HG03442 (cell line): Measurements from ENCODE around the gene FNIP2.

Source experiments
- ATAC-seq: cut with Tn5 transposase; IDR thresholded peaks from one replicate; pipeline ENCODE4 v1.9.1; 2021; ENCODE audit warnings: mild to moderate bottlenecking, moderate library complexity; ENCODE audit not compliant: unreplicated experiment

FNIP2 gene

DNA sequence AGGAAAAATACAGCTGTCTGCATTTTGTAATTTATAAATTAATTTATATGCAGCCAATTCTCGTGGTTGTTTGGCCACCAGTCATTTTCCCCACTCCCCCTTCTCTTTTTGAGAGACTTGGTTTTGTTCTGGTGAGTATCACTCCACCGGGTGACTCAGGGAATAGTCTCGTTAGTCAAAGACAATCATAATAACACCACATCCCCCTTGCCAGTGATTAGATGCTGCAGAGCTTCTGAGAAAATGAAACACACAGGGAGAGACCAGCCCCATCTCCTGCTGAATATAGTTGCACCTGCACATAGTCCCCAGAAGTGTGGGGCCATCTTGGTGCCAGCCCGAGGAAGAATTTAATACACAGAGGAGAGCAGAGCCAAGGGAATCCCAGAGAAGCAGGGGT is 8.0 kb upstream of the FNIP2 start:
- ATAC-seq: no peak

DNA sequence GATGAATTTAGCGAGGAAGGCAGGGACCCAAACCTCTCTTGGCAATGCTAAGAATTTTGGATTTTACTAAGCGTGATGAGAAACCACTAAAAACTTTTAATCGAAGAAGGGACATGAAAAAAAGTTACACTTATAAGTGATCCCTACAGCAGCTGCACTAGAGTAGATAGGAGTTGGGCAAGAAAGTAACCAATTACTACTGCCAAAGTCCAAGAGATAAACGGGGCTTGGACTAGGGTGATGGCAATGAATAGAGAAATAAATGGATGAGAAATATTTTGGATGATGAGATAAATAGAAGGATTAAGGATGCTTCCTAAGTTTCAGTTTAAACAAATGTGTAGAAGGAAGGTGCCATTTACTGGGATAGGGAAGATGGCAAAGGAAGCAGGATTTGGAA is 6.3 kb upstream of the FNIP2 start:
- no peak for ATAC-seq

DNA sequence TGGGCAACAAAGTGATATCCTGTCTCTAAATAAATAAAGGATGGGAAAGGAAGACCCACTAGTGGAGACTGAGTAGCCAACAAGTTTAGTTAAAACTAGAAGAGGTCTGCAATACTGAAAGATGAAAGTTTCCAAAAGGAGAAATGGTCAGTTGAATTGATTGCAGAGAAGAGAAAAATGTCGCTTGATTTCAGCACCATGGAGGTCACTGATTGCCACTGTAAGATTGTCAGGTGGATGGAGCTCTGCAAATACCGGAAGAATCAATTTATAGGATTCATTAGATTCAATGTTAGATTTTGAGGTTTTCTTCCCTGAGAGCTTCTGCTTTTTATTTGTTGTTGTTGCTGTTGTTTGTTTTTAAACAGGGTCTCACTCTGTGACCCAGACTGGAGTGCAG is 5.4 kb upstream of the FNIP2 start:
- ATAC-seq: no peak

DNA sequence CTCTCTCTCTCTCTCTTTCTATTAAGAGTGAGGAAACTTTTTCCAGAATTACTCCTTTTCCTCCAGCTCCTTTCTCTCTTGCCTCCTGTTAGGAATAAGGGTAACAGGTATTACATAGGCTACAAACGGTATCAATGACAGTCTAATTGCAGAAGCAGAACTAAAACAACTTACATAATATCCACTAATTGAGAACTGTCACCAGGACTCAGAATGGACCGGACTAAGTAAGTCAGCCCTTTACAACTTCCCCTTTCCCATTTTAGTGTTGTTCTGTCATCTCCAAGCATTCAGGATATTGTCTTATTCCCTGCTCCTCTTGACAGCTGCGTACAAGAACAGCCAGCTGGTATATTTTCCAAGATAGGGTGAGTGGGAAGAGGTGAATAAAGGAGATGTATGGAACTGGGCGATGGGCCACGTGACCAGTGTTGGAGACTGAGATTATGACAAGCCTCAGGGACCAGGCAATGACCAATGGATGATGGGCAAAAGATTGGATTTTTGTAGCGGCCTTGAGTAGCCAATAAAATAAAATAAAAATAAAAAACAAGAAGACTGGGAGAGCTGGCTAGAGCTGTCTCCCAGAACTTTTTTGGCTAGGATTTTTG is 2.3 kb upstream of the FNIP2 start:
- no peak for ATAC-seq

DNA sequence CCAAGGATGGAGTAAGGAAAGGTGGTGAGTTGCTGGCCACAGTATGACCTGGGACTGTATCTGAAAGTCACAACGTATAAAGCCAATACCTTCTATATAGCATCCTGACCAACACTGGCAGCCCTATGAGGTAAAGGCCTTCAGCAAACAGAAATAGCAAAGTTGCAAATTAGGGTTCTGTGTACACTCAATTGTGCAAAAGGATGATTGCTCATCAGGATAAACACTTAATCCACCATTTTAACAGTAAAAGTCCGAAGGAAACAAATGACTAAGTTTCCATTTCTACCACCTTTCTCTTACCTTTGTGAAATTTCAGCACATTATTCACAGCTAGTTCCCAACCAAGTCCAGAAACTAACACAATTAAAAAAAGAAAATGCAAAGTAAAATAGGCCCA is 1.4 kb upstream of the FNIP2 start:
- ATAC-seq: no peak

DNA sequence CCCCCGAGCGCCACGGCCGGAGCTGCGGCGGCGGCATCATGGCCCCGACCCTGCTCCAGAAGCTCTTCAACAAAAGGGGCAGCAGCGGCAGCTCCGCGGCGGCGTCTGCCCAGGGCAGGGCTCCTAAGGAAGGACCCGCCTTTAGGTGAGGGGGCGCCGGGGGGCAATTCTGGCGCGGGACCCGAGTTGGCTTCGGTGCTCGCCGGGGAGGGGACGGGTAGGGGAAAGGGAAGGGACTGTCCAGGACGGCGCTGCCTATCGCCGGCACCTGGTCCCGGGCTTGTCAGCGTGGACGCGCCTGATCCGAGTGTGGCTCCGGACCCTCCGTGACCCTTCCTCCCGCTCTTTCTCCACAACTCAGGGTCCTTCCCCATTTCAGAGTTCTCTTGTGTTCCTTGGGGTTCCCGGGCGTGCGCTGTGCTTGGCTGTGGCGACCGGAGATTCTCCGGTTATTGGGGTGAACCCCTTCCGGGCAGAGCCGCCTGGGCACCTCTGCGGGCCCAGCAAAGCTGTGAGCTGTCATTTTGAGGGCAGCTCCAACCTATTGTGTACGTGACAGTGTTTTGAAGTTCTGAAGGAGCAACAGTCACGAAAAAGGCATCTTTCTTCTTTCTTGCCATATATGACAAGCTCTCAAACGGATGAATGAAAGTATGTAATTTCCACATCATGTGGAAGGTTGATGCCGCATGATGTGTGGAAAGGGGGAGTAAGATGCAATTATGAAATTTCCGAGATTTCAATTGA is 522 bp downstream of the FNIP2 start:
- ATAC-seq: peak; percentile 29

DNA sequence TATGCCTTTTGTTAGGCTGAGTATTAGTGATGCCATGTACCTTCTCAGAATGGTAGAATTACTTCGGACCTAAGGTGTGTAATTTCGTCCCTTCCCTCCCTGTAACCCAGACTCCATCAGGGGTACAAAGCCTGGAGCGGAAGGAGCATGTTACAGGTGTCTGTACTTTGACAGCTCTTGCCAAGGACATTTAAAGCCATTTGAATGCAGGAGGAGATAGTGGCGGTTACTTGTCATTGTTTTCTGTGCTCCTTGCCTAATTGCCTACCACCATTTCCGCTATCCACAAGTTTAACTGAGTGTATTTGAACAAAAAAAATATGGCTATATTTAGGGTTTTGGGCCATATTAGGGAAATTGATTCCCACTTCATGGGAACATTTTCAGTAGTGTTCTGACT is 1.8 kb downstream of the FNIP2 start:
- ATAC-seq: no peak

DNA sequence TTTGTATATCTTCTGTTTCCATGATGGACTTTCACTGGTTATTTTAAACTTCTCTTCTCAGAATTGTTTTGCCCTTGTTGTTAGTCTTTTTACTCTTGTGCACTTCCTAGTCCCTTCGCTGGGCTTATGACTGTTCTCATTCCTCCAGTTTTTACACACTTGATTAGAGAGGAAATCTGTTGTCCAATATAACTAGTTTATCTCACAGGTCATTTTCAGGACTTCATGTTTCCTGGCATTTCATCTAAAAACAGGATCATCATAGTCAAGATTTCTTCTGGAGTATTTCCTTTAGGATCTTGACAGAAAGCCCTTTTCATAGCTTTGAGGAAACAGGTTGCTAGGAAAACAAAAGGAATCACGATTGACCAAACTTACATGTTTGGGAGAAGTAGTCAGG is 3.0 kb downstream of the FNIP2 start:
- ATAC-seq: no peak

DNA sequence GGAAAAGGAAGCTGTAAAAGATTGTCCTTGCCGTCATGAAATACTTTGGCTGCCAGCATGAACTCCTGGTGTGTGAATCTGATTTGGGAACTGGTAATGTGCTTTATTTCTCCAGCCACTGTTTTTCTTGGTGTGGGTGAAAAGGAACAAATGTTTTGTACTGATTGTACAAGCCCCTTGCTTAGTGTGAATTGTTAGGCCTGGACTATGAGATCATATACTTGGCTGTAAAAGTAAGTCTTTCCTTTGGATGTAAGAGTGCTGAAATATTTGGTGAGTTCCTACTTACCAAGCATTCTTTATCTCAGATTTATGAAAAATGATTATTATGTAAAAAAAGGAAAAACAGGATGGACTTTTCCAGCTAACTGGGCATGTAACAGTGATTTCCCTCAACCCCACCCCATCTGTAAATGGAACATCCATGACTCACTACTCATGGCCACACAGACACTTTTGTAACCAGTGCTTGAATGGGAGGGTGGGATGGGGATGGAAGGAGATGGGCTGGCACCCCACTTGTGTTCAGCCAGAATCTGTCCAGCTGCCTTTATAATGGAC is 6.3 kb downstream of the FNIP2 start:
- no peak for ATAC-seq

DNA sequence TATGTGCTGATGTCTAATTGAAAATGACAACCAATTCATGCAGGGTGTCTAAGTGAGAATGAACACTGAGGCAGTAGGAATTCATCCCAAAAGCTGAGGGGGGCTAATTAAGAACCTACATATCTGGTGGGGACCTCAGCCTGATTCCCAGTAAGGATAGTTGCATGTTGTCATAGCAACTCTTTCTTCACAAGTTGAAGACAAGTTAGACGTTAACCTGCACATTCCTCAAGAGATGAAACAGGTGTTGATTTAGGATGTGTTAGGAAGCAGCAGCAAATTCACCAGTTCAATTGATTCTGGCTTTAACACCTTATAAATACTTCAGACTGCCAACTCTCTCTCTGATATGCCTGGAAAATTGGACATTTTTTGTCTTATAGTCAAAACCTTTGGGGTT is 7.3 kb downstream of the FNIP2 start:
- no peak for ATAC-seq

DNA sequence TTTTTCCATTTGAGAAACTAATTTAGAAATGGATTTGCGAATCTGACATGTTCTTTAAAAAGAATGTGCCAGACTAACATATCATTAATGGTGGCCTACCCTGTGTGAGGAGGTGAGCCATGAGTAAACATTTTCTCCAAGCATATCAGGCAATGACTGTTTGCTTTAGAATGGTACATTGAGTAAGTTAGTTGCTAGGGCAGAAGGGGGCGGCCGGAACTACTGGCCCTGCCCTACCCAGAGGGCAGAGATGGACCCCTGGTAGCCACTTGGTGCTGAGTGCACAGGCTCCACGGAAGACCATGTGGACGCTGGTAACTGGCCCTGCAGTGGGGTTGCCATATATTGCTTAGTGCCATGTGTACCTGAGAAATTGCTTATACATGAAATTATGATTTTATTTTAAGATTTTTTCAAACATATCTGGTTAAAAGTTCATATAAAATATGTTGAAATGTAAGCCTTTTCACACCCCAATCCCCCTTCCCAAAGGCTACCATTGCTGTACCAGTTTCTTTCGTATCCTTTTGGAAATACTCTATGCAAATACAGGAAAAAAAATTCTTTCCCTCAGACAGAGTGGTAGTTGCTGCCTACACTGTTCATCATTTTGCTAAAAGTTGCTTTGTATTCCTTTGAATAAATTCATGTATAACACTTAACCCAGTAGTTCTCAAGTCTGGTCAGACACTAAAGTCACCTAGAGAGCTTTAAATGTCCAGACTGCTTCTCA is 8.8 kb downstream of the FNIP2 start:
- peak; percentile 10 for ATAC-seq

DNA sequence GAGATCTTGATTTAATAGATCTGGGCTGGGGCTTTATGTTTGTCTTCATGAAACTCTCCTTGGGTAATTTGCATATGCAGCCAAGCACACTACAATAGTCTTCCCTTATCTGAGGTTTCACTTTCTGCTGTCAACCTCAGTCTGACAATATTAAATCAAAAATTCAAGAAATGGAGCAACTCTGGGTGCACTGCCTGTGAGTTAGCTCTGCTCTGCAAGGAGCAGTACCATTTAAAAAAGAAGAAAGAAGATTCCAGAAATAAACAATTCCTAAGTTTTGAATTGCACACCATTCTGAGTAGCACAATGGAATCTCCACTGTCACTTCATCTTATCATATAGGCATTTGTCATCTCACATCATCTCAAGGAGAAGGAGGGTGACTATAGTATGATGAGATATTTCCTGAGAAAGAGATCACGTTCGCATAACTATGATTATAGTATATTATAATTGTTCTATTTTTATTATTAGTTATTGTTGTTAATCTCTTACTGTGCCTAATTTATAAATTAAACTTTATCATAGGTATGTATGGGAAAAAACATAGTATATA is 9.4 kb downstream of the FNIP2 start:
- ATAC-seq: peak; percentile 95

DNA sequence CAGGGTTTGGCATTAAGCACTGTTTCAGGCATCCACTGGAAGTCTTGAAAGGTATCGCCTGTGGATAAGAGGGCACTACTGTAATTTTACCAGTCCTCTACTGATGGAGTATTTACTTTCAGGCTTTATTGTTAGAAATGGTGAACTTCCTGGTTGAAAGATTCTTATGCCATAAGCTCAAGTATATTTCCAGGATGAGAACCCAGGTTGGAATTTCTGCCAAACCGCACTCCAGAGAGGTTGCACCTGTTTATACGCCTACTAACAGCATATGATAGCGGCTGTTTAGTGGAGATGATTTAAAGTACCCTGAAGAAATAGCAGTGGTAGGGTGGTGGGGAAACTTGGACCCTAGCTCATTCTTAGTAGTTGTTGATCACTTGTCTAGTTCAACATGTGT is 9.9 kb downstream of the FNIP2 start:
- no peak for ATAC-seq

DNA sequence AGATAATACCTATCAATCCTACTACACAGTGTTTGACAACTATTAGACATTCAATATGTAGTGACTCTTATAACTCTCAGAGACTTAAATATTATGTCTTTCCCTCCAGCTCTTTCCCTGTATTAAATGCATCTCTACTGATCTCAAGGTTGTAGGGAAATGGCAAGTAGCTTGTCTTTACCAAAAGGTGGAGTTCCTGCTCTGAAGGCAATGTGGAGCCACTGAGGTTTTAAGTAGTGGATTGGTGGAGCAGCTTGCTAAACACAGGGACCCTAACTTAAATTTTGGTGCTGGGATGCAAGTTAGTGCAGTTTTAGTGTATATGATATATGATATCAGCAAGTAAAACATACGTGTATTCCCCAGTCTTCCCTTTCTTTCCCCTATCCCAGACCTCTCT is 13.1 kb downstream of the FNIP2 start:
- no peak for ATAC-seq

DNA sequence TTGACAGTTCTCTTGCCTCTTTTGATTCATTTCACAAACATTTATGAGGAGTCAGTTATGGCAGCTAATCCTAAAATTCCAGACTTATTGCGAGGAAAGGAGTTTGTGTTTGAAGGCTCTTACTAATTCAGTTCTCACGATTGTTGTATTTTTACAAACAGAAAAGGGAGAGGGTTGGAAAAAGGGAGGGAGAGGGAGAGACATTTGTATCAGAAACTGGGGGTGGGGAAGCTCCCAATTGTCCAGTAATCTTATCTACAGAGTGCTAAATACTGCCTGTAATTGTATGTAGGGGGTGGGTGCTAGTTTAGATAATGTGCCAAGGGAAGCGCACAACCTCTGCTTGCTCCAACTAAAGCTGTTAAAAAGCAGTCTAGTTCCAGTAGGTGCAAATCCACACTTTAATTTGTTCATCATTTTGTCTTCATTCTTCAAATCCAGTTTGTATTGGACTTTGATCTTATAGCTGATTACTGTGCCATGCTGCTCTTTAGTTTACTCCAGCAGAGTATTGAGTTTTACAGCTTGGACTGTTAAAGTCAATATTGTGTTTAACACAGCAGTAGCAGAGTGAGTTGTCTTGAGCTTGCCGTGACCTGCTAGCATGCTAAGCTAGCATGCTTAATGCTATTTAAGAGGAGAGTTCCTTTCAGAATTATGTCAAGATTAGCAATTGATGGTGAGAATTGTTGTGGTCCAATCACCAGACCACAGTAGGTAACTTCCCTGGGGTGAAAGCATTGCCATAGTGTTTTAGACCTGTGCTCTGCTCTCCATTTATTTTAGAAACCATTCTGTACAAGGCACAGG is 13.9 kb downstream of the FNIP2 start:
- ATAC-seq: peak; percentile 55

DNA sequence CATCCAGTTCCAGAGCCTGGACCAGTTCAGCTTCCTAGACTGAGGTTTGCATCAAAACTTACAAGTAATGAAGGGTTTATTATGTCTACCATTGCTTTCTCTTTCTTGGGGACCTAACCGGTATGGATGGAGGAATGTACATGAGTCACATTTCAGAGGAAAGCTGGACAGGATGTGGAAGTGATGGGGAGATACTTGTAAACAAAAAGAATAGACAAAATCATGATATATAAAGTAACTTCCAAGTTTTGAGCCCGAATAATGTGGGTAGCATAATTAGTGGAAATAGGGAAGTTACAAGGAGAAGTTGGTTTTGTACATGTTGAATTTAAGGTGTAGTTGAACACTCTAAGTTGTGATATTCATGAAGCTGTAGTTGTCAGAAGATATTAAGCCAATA is 15.0 kb downstream of the FNIP2 start:
- no peak for ATAC-seq

DNA sequence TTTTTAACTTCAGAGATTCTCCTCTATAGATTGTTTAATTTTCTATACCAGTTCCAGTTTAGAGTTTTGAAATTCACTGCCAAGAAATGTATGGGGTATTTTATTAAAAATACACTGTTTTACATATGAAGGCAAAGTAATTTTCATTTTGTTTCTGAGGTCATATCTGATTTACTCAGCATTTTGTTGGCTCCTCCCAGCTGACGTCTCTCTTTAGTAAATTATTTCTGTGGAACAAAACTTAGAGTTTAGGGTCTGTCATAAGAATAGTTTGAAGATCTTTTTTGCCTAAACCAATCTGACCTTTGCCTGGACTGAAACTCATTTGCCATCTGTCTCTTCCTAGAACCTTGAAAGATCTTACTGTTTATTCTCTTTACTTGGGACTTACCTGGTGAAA is 16.9 kb downstream of the FNIP2 start:
- ATAC-seq: no peak

DNA sequence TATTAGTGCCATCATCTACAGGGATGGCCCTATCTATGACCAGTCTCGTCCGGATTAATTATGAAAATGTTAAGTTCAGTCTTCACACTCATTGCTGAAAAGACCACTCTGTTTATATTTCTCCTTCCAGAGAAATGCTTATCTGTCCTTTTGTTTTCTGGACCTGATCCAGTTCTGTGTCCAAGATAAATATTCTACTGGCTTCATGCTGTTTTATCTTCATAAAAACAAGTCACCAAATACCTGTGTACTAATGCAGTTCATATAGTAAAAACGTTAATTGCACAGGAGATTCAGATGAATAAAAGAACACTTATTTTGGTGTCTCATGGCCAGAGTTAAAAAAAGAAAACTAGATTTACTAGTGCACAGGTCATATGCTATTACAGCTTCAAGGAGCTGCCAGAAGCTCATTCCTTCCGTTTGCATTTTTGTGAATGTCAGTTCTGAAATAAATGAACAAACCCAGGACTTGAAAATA is 17.3 kb downstream of the FNIP2 start:
- ATAC-seq: no peak

DNA sequence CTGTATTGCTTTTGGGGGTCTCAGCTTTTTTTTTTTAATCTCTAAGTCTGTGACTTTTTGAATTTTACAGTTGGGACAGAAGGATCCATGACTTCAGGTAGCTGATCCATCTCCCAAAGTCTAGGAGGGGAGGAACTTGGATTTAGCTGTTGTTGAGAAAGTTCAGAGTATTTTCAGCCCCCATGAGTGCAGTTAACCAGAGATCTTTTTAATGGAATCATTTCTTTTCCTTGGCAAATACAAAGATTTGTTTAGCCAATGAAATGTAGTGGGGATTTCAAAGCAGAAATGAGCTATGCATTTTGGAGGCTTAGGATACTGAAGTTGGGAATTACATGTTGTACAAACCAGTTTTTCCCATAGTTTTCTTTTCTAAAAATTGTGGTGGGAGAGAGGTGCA is 18.1 kb downstream of the FNIP2 start:
- ATAC-seq: no peak

DNA sequence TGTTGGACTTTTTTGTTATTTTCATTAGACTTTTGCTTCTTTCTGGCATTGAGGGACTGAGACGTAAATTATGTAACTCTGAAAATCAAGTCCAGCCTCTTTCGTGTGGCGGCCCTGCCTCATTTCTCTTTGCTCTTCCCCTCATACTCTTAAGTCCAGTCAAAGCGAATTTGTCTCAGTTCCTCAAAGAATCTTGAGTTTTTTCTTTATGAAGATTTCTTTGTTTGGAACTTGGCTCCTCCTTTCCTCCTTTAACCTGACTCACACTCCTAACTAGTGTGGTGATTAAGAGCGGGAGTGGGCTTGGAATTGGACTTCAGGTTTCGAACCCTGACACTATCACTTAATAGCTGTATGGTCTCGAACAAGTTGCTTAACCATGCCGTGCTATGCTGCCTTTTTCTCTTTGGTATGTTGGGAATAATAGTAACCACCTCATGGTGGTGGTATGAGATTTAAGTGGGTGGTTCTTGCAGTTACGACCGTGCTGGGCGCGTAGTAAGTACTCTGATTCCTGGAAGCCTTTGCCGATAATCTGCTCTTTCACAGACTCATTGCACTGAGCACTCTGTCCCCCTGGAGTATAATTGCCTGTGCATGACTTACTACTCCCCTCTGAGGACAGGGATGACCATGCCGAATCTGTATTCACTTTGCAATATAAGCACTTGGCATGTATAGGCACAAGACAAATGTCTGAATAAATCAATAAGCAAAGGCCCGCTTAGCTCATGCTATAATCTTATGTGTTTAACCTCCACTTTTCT is 19.1 kb downstream of the FNIP2 start:
- ATAC-seq: no peak
